Umbilical cord (tissue), 2 donors: ENCODE results near the gene CPT1C. TPM values are rescaled to one million over a fixed set of nuclear protein-coding genes. Genes with fewer than 3 reads are reported as not detected.

ENCODE experiments used
- DNase-seq: peaks from one replicate; pipeline ENCODE4 v3.0.0-alpha.2; 2015; ENCODE audit warnings: low spot score
- total RNA-seq: library from RNA; depleted of rRNA; stranded (reverse); fragments of >200 nt; gene quantifications from one replicate; pipeline ENCODE4 v1.2.3, GENCODE V29; 2014; ENCODE audit warnings: low replicate concordance; ENCODE audit not compliant: insufficient read depth

CPT1C gene
- total RNA-seq, 1 donor from 2014 or later = 4.3 TPM

DNA sequence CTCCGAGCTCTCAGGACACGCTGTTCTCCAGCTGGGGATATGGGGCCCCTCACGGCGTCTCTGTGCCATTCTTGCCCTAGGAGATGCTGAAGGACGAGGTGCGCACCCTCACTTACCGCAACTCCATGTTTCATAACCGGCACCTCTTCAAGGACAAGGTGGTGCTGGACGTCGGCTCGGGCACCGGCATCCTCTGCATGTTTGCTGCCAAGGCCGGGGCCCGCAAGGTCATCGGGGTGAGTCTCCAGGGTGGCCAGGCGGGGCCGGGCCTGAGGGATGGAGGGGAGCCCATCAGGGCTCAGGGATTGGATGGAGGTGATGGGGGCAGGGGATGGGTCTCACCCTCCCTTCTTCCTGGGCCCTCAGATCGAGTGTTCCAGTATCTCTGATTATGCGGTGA lies 9.1 kb upstream of the CPT1C start:
- DNase-seq = no peak

DNA sequence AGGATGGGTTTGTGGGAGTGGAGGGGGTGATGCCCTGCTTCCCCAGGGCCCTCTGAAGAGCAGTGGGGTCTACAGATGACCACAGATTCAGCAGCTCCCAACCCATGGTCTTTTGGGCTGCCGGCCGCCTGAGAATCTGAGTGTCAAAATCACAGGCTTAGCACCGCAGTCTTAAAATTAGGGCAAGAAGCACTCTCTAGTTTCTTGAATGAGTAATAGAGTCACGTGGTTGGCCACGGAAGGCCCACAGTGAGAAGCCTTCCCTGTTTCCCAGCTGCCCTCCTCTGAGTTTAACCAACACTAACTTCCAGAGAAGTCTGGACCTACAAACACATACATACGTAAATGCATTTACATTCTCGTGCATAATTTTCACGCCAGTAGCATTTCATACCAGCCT lies 8.6 kb upstream of the CPT1C start:
- no peak for DNase-seq

DNA sequence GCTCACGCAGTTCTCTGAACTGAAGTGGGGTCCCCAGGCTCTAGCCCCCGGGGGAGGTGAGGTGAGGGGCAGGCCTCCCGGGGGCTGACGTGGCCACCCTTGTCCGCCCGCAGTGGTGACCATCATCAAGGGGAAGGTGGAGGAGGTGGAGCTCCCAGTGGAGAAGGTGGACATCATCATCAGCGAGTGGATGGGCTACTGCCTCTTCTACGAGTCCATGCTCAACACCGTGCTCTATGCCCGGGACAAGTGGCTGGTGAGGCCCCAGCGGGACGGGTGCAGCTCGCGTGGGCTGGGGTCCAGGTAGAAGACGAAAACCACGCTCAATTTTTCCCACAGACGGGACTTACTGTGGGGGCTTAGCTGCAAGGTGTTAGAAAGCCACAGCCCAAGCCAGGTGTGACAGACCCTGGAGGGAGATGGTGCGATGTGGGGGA lies 7.1 kb upstream of the CPT1C start:
- no peak for DNase-seq

DNA sequence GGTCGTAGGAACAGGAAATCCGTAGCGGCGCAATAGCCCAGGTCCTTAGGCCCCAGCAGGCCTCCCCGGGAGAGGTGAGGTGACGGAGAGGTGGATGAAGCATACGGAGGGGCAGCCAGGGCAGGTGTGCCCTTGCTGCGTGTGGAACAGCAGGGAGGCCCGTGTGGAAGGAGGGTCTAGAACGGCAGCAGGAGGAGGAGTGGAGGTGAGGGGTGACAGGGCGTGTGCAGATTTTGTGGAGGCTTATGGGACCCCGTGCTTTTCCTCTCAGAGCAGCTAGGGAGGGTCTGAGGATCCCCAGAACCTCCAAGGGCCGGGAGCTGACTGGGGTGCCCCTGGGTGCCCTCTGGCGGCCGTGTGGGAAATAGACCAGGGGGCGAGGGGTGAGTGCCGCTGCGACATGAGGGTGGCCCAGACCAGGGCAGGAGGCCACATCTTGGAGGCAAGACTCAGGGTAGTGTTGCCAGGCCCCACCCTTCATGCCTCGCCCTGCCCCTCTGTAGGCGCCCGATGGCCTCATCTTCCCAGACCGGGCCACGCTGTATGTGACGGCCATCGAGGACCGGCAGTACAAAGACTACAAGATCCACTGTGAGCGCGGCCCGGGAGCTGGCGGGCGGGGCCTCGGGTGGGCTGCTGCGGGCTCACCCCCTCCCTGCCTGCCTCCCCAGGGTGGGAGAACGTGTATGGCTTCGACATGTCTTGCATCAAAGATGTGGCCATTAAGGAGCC lies 6.5 kb upstream of the CPT1C start:
- no peak for DNase-seq

DNA sequence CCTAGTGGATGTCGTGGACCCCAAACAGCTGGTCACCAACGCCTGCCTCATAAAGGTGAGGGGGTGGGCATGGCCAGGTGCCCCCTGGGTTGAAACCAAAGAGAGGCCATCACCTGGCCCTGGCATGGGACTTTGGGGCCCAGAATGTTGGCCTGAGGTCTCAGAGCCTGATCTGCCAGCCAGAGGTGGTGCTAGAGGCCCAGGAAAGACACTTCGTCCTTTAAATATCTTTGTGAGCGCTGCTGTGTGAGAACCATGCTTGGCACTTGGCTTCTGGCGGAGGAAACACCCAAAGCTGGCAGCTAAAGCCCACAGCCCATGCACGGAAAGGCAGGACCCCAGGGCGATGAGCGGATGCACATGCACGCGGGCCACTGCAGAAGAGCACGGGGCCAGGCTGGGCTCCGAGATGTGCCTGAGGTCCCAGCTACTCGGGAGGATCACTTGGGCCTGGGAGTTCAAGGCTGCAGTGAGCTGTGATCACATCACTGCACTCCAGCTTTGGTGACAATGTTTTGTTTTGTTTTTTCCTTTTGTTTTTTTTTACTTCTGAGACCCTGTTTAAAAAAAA lies 5.8 kb upstream of the CPT1C start:
- no peak for DNase-seq

DNA sequence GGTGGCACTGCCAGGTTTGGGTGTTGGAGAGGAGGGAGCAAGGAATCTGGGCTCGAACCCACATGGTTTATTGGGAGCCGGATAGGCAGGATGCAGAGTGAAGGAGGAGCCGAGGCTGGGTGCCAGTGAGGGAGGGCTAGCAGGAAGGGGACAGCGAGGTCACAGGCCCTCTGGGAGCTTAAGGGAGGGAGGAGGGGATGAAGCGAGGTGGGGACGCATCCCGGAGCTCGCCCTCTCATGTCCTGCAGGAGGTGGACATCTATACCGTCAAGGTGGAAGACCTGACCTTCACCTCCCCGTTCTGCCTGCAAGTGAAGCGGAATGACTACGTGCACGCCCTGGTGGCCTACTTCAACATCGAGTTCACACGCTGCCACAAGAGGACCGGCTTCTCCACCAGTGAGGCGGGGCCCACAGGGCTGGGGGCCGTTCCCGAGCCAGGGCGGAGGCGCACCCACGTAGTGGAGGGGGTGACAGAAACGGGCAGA lies 5.0 kb upstream of the CPT1C start:
- DNase-seq = no peak

DNA sequence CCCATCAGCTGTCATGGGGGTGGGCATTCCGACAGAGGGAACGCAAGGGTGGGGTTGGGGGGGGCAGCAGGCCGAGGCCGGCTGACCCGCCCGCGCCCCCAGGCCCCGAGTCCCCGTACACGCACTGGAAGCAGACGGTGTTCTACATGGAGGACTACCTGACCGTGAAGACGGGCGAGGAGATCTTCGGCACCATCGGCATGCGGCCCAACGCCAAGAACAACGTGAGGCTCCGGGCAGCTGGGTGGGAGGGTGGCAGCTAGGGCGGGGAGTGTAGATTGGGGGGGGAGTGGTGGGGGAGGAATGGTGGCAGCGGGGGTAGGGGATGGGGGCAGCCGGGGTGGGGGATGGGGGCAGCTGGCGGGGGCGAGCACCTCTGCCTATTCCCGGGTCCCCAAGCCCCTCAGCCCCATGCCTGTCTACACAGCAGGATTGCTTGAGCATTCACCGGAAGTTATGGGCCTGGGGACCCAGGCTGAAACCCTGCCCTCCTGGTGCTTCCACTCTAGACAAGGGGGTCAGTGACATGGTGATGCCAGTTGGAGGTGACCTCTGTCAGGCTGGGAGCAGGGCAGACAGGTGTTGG lies 4.3 kb upstream of the CPT1C start:
- no peak for DNase-seq

DNA sequence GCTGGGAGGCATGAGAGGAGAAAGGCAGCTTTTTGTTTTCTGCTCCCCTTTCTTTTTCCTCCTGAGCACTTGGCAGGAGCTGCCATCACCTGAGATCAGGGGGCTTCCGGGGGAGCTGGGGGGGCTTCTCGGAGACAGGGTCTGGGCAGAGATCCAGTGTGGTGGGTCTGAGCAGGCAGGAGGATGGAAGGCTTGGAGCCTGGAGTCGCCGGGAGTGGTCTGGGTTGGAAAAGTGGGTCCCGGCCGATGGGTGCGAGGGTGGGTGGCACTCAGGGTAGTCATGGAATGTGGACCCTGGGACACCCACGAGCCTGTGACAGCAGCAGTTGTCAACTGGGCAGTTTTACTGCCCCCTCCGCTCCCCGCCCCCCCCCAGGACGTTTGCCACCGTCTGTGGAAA lies 3.8 kb upstream of the CPT1C start:
- no peak for DNase-seq

DNA sequence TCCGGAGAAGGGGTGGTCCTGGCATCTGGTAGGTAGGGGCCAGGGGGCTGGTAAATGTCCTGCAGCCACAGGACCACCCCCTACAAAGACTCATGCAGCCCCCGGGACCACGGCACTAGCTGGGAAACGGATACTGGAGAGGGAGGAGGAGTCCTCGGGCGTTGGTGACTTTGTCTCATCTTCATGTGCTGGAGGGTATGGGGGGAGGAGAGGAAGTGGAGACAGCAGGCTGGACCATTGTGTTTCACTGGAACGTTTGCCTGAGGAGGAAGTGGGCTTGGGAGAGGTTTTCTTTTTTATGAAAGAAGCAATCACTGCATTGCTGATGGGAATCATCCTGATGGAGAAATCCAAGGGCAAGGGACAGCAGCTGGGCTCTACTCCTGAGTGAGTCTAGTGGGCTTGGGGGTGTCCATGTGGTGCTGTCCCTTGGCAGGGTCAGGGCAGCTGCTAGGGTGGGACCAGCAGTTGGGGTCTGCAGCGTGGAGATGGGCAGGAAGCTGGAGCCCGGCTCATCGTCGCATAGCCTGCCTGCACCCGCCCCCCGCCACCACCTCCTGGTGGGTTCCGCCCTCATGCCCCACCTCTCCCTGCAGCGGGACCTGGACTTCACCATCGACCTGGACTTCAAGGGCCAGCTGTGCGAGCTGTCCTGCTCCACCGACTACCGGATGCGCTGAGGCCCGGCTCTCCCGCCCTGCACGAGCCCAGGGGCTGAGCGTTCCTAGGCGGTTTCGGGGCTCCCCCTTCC lies 3.2 kb upstream of the CPT1C start:
- DNase-seq = no peak

DNA sequence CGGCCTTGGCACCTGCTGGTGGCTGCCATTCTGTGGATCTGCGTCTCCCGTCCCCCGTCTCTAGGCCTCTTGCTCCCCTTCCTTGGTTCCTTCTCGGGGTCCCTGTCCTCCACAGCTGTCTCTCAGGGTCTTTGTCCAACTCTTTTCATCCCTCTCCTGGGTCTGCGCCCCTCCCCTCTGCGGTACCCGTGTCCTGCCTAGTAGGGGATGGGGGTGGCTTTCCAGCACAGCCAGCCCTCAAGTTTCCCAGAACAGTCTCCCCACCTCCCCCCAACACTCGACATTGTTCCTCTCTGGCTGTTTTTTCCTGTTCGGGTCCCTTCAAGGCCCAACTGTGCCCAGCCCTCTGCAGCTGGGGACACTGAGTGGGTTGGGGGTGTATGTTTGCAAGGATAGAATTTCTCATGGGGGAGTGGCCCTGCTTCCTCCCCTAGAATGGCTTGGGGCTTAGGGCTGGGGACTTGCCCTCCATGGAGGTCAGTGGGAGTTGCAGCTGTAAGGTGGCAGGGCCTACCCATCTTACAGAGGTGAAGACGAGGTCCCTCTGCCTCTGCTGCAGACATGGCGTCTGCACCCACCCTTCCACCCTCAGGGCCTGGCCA lies 2.3 kb upstream of the CPT1C start:
- no peak for DNase-seq

DNA sequence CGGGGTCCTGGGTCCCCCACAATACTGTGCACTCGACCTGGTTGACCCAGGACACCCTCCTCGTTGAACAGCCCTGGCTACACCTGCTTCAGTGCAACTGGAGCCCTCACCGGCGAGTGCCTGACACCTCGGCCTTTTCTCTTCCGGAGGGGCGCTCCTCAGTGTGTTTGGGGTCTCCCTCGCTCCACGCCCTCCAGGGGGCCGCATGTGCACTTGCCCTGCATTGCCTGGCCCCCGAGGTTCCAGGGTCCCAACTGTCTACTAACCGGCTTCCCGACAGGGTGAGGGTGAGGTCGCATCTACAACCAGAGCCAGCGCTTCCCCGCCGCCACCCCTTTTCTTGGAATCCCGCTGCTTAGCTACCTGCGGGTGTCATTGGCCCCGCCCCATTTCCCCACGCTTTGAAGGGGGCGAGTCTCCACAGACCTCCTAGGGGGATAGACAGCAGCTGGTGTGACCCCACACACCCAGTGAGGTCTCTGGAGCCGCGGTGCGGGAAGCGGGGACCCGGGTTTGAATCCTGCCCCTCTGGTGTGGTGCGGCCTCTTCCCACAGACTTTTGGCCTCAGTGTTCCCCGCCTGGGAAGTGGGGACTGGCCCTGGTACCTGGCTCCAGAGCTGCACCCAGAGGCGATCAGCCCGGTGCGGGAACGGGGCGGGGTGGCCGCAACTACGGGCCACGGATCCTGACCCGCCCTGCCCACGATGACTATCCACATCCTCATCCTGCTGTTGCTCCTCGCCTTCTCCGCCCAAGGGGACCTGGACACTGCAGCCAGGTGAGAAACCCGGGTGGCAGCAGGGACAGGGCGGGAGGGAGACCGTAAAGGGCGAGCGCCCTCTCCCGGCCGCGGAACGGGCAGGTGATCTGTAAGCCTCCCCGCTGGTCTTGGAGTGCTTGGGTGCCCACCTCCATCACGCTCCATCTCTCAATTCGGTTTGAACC lies 1.5 kb upstream of the CPT1C start, which contains the start of gene ADM5:
TSS of gene ADM5 (plus strand) at position 462 of the 946 bp plus-strand sequence. CDS start at position 706, 244 bp downstream.
- peak; percentile 22 for DNase-seq

DNA sequence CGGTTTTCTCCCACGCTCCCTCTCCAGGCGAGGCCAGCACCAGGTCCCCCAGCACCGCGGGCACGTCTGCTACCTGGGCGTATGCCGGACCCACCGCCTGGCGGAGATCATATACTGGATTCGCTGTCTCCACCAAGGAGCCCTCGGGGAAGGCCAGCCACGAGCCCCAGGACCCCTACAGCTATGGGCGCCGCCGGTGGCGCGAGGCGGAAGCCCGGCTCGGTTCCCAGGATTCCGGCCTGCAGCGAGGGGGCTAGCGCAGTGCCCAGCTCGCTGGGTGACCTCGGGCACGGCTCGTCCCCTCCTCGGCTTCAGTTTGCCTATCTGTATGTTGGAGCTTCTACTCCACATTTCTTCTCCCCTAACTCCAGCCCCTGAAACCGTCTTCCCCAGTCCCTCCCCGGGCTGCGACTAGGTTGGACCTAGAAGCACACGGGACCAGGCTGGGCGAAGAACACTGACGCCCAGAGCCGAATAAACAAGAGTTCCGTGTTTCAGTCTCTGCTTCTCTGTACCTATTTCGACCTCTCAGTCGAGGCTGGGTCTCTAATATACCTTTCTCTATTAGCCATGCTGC lies 749 bp upstream of the CPT1C start:
- DNase-seq = no peak

DNA sequence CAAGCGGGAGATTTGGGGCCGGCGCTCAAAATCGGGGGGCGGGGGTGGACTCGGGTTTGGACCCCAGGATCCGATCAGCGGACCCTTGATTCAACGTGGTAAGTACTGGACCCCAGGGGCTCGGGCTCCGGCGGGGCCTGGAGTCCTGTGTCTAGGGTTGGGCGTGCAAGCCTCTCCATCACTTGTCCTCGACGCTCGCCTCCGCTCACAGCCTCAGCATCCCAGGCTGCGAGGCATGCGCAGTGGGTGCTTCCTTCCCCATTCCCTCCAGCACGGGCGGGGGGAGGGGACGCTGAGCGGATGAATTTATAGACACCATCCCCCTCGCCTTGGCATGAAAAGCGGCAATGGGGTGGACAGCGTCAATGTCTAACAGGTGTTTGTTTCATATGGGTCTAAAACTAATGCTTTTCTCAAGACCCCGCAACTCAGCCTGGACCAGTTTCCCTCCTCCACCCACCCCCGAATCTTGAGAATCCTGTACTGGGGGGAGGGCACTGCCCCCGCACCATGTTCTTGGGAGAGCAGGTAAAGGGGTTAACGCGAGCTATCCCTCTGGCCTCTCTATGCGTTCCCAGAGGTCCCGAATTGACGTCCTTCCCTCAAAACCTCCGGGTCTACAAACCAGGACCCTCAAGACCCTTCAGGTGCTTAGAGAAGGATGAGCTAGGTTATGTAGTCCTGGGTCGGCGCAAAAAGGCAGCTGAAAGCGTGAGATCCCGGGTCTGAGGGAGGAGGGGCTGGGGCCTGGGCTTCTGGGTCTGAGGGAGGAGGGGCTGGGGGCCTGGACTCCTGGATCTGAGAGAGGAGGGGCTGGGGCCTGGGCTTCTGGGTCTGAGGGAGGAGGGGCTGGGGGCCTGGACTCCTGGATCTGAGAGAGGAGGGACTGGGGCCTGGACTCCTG lies 579 bp downstream of the CPT1C start:
- DNase-seq = peak; percentile 83

DNA sequence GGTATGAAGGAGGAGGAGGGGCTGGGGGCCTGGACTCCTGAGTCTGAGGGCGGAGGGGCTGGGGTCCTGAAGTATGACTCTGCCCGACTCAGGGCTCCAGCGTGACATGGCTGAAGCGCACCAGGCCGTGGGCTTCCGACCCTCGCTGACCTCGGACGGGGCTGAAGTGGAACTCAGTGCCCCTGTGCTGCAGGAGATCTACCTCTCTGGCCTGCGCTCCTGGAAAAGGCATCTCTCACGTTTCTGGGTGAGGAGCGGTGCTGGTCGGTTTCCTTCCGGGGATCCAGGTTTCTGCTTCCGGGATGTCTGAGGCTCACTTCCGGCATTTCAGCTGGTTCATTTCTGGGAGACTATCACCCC lies 1.2 kb downstream of the CPT1C start:
- no peak for DNase-seq

DNA sequence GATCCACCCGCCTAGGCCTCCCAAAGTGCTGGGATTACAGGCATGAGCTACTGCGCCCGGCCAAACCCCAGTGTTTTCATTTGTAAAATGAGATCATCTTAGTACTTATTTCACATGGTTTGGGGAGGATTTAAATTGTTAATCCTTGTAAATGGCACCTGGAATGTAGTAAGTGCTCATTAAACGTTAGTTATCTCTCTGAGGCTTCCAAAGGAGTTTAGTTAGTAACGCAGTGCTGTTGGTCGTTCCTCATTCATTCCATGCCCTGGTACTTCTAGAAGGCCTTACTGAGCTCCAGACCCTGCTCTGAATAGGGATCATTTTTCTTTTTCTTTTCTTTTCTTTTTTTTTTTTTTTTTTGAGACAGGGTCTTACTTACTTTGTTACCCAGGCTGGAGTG lies 5.2 kb downstream of the CPT1C start:
- no peak for DNase-seq

DNA sequence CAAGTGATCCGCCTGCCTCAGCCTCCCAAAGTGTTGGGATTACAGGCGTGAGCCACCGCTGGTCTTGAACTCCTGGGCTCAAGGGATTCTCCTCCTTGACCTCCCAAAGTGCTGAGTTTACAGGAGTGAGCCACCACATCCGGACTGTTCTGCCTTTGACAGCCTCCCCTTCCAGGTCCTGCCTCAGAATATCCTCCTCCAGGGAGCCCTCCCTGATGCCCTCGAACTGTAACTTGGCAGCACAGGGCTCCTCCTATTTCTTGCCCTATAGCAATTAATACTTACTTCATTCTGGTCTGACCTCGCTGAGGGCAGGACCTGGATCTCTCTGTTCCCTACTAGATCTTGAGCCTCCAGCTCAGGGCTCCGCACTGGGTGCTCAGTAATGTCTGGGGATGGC lies 5.9 kb downstream of the CPT1C start:
- DNase-seq = no peak

DNA sequence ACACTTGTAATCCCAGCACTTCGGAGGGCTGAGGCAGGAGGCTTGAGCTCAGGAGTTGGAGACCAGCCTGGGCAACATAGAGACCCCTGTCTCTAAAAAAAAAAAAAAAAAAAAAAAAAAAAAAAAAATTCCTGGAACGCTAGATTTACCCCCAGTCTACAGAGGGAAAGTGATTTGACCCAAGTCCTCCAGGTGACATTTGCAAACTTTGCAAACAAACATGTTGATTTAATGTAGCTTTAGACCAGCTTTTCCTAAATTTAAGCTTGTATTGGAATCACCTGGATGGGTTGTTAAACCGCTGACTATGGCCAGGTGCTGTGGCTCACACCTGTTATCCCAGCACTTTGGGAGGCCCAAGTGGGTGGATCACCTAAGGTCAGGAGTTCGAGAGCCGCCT lies 8.4 kb downstream of the CPT1C start:
- DNase-seq = no peak

DNA sequence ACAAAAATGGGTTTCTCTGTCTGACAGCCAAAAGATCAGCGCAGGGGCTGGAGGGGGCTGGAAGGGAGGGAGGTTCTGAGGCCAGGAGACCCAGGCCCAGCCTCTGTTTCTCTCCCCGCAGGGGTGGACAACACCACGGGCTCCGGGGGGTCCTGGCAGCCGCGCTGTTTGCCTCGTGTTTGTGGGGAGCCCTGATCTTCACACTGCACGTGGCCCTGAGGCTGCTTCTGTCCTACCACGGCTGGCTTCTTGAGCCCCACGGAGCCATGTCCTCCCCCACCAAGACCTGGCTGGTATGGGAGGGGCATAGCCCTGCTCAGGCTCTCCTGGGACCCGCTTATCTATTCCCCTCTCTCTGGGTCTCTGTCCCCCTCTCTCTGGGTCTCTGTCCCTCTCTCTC lies 9.6 kb downstream of the CPT1C start:
- DNase-seq = no peak

DNA sequence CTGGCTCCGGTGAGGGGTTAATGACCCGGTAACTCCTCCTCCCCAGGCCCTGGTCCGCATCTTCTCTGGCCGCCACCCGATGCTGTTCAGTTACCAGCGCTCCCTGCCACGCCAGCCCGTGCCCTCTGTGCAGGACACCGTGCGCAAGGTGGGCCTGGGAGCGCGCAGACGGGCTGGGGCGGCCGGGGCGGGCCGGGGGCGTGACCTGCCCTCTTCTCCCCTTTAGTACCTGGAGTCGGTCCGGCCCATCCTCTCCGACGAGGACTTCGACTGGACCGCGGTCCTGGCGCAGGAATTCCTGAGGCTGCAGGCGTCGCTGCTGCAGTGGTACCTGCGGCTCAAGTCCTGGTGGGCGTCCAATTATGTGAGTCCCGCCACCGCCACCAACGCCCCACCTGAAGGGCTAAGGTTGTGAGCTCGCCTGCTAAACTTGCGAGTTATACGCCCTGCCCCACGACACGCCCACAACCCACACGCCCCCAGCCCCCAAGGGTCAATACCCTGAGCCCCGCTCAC lies 10.4 kb downstream of the CPT1C start:
- DNase-seq = no peak
